Lower lobe of right lung (tissue), 2 donors: ENCODE measurements around the gene MBNL2. TPM values are rescaled to one million over a fixed set of nuclear protein-coding genes. Genes with fewer than 3 reads are reported as not detected.

Experiments used
- ATAC-seq, 2 donors: fragments of 200-7000 bp; cut with Tn5 transposase; one replicate each; pipeline ENCODE4 v1.9.1; 2020 to 2022; ENCODE audit warnings: mild to moderate bottlenecking in 2 of 2, moderate library complexity in 2 of 2
- DNase-seq: peaks from one replicate; pipeline ENCODE4 v3.0.0-alpha.2; 2020
- H3K27ac ChIP-seq: fragments of 200-600 bp; one replicate; pipeline ENCODE4 v1.8.0; 2022
- H3K27me3 ChIP-seq: fragments of 200-600 bp; one replicate; pipeline ENCODE4 v1.8.0; 2022; ENCODE audit warnings: low read depth
- H3K36me3 ChIP-seq: fragments of 200-600 bp; one replicate; pipeline ENCODE4 v1.8.0; 2022; ENCODE audit warnings: mild to moderate bottlenecking
- H3K4me1 ChIP-seq: fragments of 200-600 bp; one replicate; pipeline ENCODE4 v1.8.0; 2022
- H3K4me3 ChIP-seq: fragments of 200-600 bp; one replicate; pipeline ENCODE4 v1.8.0; 2022; ENCODE audit warnings: mild to moderate bottlenecking
- H3K9me3 ChIP-seq: fragments of 200-600 bp; one replicate; pipeline ENCODE4 v1.8.0; 2022
- CTCF ChIP-seq: fragments of 200-600 bp; IDR thresholded peaks from one replicate; pipeline ENCODE4 v1.8.0; 2022; ENCODE audit warnings: antibody characterized with exemption, mild to moderate bottlenecking
- intact Hi-C: fragments of 100-400 bp; cut with DNase I; formaldehyde crosslinking; loops from one replicate; pipeline ENCODE4 v1.11.0; 2022
- total RNA-seq: library from RNA; stranded (reverse); fragmentation: NEBNext Ultra II Directional; extraction: Animal tissue kit (Norgen Biotek cat#: 25700); gene quantifications from one replicate; pipeline ENCODE4 v1.2.1, GENCODE V29; 2021
- donor health status: DM: no; HTN: yes; CAD: no; lungs with severe emphysema.

MBNL2 gene
- total RNA-seq, 1 donor from 2014 or later, result 58.2 TPM

GRCh38 chr13:97258801-97259200 lies 36.7 kb downstream of the MBNL2 start:
- intact Hi-C loops, result no loop called here
- Histone ChIP-seq H3K9me3 (no peaks in the 10 kb centered on the region), H3K4me3 (no peak overlapping the region), H3K4me1 (peaks cover 78% of the 10 kb centered on the region), H3K27ac (peak overlapping the region; percentile 56), H3K36me3 (no peaks in the 10 kb centered on the region), H3K27me3 (no peaks in the 10 kb centered on the region)
- DNase-seq, result no peak
- no peak for ATAC-seq
- no peak for TF ChIP-seq CTCF

GRCh38 chr13:97259410-97259797 lies 37.3 kb downstream of the MBNL2 start:
- no peak for TF ChIP-seq CTCF
- Histone ChIP-seq H3K4me1 (peaks cover 78% of the 10 kb centered on the region), H3K27ac (no peak overlapping the region), H3K9me3 (no peaks in the 10 kb centered on the region), H3K27me3 (no peaks in the 10 kb centered on the region), H3K4me3 (no peak overlapping the region), H3K36me3 (no peaks in the 10 kb centered on the region)
- DNase-seq (no peak), ATAC-seq (no peak)
- intact Hi-C loops, result no loop called here

- no peaks in the 10 kb centered on the region for H3K36me3 ChIP-seq
- DNase-seq (no peak), ATAC-seq (no peak)
- H3K4me3 ChIP-seq, result no peak overlapping the region
- no peaks in the 10 kb centered on the region for H3K27me3 ChIP-seq
- TF ChIP-seq CTCF, result no peak
- H3K4me1 ChIP-seq, result peaks cover 73% of the 10 kb centered on the region
- peak overlapping the region; percentile 13 for H3K27ac ChIP-seq
- intact Hi-C loops, result no loop called here
- H3K9me3 ChIP-seq, result no peaks in the 10 kb centered on the region
Observed at GRCh38 chr13:97259798-97260714, 37.9 kb downstream of the MBNL2 start.

GRCh38 chr13:97261254-97262005 lies 39.3 kb downstream of the MBNL2 start:
- TF ChIP-seq CTCF, result no peak
- H3K4me1 ChIP-seq, result peaks cover 64% of the 10 kb centered on the region
- ATAC-seq (no peak), DNase-seq (no peak)
- no peak overlapping the region for H3K27ac ChIP-seq
- H3K27me3 ChIP-seq, result no peaks in the 10 kb centered on the region
- H3K4me3 ChIP-seq, result no peak overlapping the region
- H3K36me3 ChIP-seq, result no peaks in the 10 kb centered on the region
- no peaks in the 10 kb centered on the region for H3K9me3 ChIP-seq
- intact Hi-C loops, result no loop called here

GRCh38 chr13:97262058-97262457 lies 39.9 kb downstream of the MBNL2 start:
- no peaks in the 10 kb centered on the region for H3K36me3 ChIP-seq
- peaks cover 64% of the 10 kb centered on the region for H3K4me1 ChIP-seq
- DNase-seq (no peak), ATAC-seq (no peak)
- no peaks in the 10 kb centered on the region for H3K9me3 ChIP-seq
- intact Hi-C loops, result no loop called here
- no peaks in the 10 kb centered on the region for H3K27me3 ChIP-seq
- H3K4me3 ChIP-seq, result no peak overlapping the region
- H3K27ac ChIP-seq, result no peak overlapping the region
- no peak for TF ChIP-seq CTCF
